ENCODE data around the gene FAM228A. TPM values are rescaled to one million over a fixed set of nuclear protein-coding genes. Genes with fewer than 3 reads are reported as not detected.

FAM228A gene
- total RNA-seq, 1 donor from 2014 or later: not detected

- H3K36me3 Mint-ChIP-seq (ENCODE audit: low read depth): peaks cover 85% of the 10 kb centered on the region
- H3K27me3 Mint-ChIP-seq: no peaks in the 10 kb centered on the region
- intact Hi-C loops (cut with micrococcal nuclease): no loop called here
- TF ChIP-seq CTCF (IDR thresholded peaks at IDR 0.05): no peak
- no peak overlapping the region for H3K4me3 Mint-ChIP-seq
- DNase-seq (no peak), ATAC-seq (ENCODE audit: low read depth) (peak; percentile 92)
- H3K27ac Mint-ChIP-seq: peak overlapping the region; percentile 59
- H3K4me1 Mint-ChIP-seq: peaks cover 14% of the 10 kb centered on the region
- no peaks in the 10 kb centered on the region for H3K9me3 Mint-ChIP-seq
- ChIA-PET POLR2A (interaction anchor here (0.7 to 1.0 kb wide), 2 partner anchors 9 to 91 kb away, joined by 3 to 10 read pairs; no protein-coding TSS in a partner anchor), CTCF (interaction anchor here (2.0 kb wide), 1 partner anchor 288 kb away, joined by 4 read pairs; the partner anchor contains the start of gene ATAD2B)
These were observed 40.0 kb downstream of the FAM228A start for GRCh38 chr2:24214880-24215279.

GRCh38 chr2:24220554-24221291 is 45.9 kb downstream of the FAM228A start:
- Mint-ChIP-seq H3K36me3 (ENCODE audit: low read depth) (peaks cover 81% of the 10 kb centered on the region), H3K27ac (no peak overlapping the region)
- CTCF ChIA-PET: no interaction called here

GRCh38 chr2:24221343-24222050 is 46.6 kb downstream of the FAM228A start:
- no peak overlapping the region for H3K27ac Mint-ChIP-seq
- H3K4me3 Mint-ChIP-seq: no peak overlapping the region

More at GRCh38 chr2:24220554-24221291, 45.9 kb downstream of the FAM228A start:
- Mint-ChIP-seq H3K9me3 (no peaks in the 10 kb centered on the region), H3K4me1 (peaks cover 4% of the 10 kb centered on the region), H3K4me3 (no peak overlapping the region), H3K27me3 (no peaks in the 10 kb centered on the region)
- intact Hi-C loops (cut with micrococcal nuclease): no loop called here
- ATAC-seq (ENCODE audit: low read depth) (no peak), DNase-seq (no peak)
- no peak for TF ChIP-seq CTCF (IDR thresholded peaks at IDR 0.05)
- POLR2A ChIA-PET: no interaction called here

GRCh38 chr2:24222946-24223345 is 48.1 kb downstream of the FAM228A start:
- Mint-ChIP-seq H3K36me3 (ENCODE audit: low read depth) (peaks cover 79% of the 10 kb centered on the region), H3K27ac (no peak overlapping the region), H3K4me3 (no peak overlapping the region), H3K27me3 (no peaks in the 10 kb centered on the region), H3K4me1 (no peaks in the 10 kb centered on the region), H3K9me3 (no peaks in the 10 kb centered on the region)
- ChIA-PET CTCF (no interaction called here), POLR2A (interaction anchor here (0.6 kb wide), 1 partner anchor 906 kb away, joined by 3 read pairs; no protein-coding TSS in a partner anchor)
- TF ChIP-seq CTCF (IDR thresholded peaks at IDR 0.05): no peak
- DNase-seq (no peak), ATAC-seq (ENCODE audit: low read depth) (no peak)
- intact Hi-C loops (cut with micrococcal nuclease): no loop called here

More at GRCh38 chr2:24221343-24222050, 46.6 kb downstream of the FAM228A start:
- no peak for ATAC-seq (ENCODE audit: low read depth)
- TF ChIP-seq CTCF (IDR thresholded peaks at IDR 0.05): no peak
- ChIA-PET CTCF (interaction anchor here (0.8 kb wide), 1 partner anchor 397 kb away, joined by 3 read pairs; no protein-coding TSS in a partner anchor), POLR2A (no interaction called here)
- Mint-ChIP-seq H3K27me3 (no peaks in the 10 kb centered on the region), H3K9me3 (no peaks in the 10 kb centered on the region), H3K36me3 (ENCODE audit: low read depth) (peaks cover 81% of the 10 kb centered on the region), H3K4me1 (no peaks in the 10 kb centered on the region)
- DNase-seq: no peak
- intact Hi-C loops (cut with micrococcal nuclease): no loop called here
